Measurements from ENCODE around the gene DOK6. TPM values are rescaled to one million over a fixed set of nuclear protein-coding genes. Genes with fewer than 3 reads are reported as not detected.

DOK6 gene
- total and polyA plus RNA-seq, 10 of the 15 experiments (the other 5 are each of a cell fraction or from before 2014, with no cell fraction given) = 0.01 to 0.09 (median 0.04) TPM; not detected in 4

DNA sequence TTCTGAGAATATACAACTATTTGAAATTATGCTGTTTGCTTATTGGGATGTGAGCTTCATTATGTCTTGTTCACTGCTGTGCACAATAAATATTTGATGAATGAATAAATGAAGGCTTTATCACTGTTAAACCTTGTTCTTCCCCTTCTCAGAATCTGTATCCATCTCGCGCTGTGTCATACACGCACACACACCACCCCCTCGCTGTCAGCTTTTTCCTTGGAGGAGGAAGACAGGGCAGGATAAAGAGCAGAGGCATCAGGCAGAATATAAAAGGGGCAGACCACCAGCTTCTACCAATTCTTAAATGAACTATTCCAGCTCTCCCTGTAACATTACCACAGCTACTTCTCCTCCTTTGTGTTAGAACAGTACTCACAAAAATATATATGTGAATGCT, 472.0 kb downstream of the DOK6 start:
- Histone ChIP-seq H3K4me1 (ENCODE audit: control insufficient read depth, insufficient read depth, low read length) (no peaks in the 10 kb centered on the region), H3K9ac (ENCODE audit: control insufficient read depth, insufficient read depth, low read length) (no peak overlapping the region), H3K79me2 (ENCODE audit: control insufficient read depth, insufficient read depth, low read length) (no peaks in the 10 kb centered on the region), H4K20me1 (ENCODE audit: control insufficient read depth, insufficient read depth) (no peaks in the 10 kb centered on the region), H3K27ac (ENCODE audit: control insufficient read depth, insufficient read depth) (no peak overlapping the region), H3K27me3 (replicated peaks in 1 of 2; ENCODE audit: control insufficient read depth in 2 of 2, insufficient read depth in 2 of 2, low read length in 1 of 2) (no peaks in the 10 kb centered on the region), H2AFZ (ENCODE audit: control insufficient read depth, low read depth, low read length) (no peak overlapping the region), H3K4me3 (no peak overlapping the region), H3K4me2 (ENCODE audit: control insufficient read depth, insufficient read depth) (no peak overlapping the region), H3K9me3 (replicated peaks; ENCODE audit: control insufficient read depth, insufficient read depth, low read length) (no peaks in the 10 kb centered on the region), H3K36me3 (ENCODE audit: control insufficient read depth in 2 of 2, insufficient read depth in 2 of 2, low read length in 1 of 2) (peaks cover 1 to 5% of the 10 kb centered on the region in 2 experiments)
- 97% methylated on average over 4 of the region's 4 CpGs for WGBS (ENCODE audit: insufficient coverage, insufficient replicate concordance, low lambda C conversion rate, missing lambda C conversion rate)
- no TSS peak for BruUV-seq (replicated peaks)
- no peak for TF ChIP-seq POLR2AphosphoS2 (IDR thresholded peaks at IDR 0.05; ENCODE audit: low read depth, low read length)
- in situ Hi-C loops (cut with MboI) (no loop called here), intact Hi-C loops (cut with micrococcal nuclease; ENCODE audit: unreplicated experiment) (no loop called here)
- FAIRE-seq (no peak), ATAC-seq (no peak), DNase-seq (ENCODE audit: low read depth, low spot score) (no peak)
- ChIA-PET CTCF (interaction anchor here (0.7 to 1.5 kb wide), 2 partner anchors 10 to 26 kb away, joined by 3 to 4 read pairs; no protein-coding TSS in a partner anchor), POLR2A (interaction anchor here (0.7 kb wide), 1 partner anchor 10 kb away, joined by 3 read pairs; no protein-coding TSS in a partner anchor), SMC1A (ENCODE audit: uncharacterized antibody, unreplicated experiment) (interaction anchor here (0.9 to 1.8 kb wide), 4 partner anchors 10 to 162 kb away, joined by 3 to 9 read pairs (median 3); no protein-coding TSS in a partner anchor), RAD21 (ENCODE audit: unreplicated experiment) (interaction anchor here (0.6 to 1.3 kb wide), 2 partner anchors 11 to 49 kb away, joined by 3 read pairs; no protein-coding TSS in a partner anchor)

DNA sequence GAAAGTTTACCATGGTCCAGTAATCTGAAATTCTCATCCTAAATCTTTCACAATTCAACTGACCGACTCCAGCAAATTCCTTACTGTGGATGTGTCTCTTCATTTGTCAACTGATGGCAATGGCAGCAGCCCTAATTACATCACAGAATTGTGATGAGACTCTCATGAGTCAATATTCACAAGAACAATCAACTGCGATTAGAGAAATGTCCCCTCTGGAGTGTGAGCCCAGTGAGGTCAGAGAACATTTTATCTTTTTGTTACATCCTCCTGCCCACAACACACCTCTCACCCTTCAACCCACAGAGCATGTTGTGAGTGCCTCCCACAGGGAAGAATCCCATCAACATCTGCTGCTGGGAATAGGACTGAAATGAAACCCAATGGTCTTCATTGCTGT, 473.4 kb downstream of the DOK6 start:
- H3K4me3 ChIP-seq = no peak overlapping the region
- no peaks in the 10 kb centered on the region for H3K9me3 ChIP-seq (replicated peaks; ENCODE audit: control insufficient read depth, insufficient read depth, low read length)
- H3K4me1 ChIP-seq (ENCODE audit: control insufficient read depth, insufficient read depth, low read length) = no peaks in the 10 kb centered on the region
- ChIA-PET SMC1A (ENCODE audit: uncharacterized antibody, unreplicated experiment) (no interaction called here), POLR2A (no interaction called here), RAD21 (ENCODE audit: unreplicated experiment) (no interaction called here), CTCF (no interaction called here)
- in situ Hi-C loops (cut with MboI) = no loop called here
- intact Hi-C loops (cut with micrococcal nuclease; ENCODE audit: unreplicated experiment) = no loop called here
- BruUV-seq (replicated peaks) = no TSS peak
- H3K36me3 ChIP-seq (ENCODE audit: control insufficient read depth in 2 of 2, insufficient read depth in 2 of 2, low read length in 1 of 2) = peaks cover 1 to 5% of the 10 kb centered on the region in 2 experiments
- DNase-seq (ENCODE audit: low read depth, low spot score) (no peak), ATAC-seq (no peak), FAIRE-seq (no peak)
- H3K9ac ChIP-seq (ENCODE audit: control insufficient read depth, insufficient read depth, low read length) = no peak overlapping the region
- WGBS (ENCODE audit: insufficient coverage, insufficient replicate concordance, low lambda C conversion rate, missing lambda C conversion rate) = 91% methylated on average over 2 of the region's 2 CpGs
- no peak overlapping the region for H3K4me2 ChIP-seq (ENCODE audit: control insufficient read depth, insufficient read depth)
- no peaks in the 10 kb centered on the region for H3K79me2 ChIP-seq (ENCODE audit: control insufficient read depth, insufficient read depth, low read length)
- H4K20me1 ChIP-seq (ENCODE audit: control insufficient read depth, insufficient read depth) = no peaks in the 10 kb centered on the region
- no peak overlapping the region for H2AFZ ChIP-seq (ENCODE audit: control insufficient read depth, low read depth, low read length)
- H3K27ac ChIP-seq (ENCODE audit: control insufficient read depth, insufficient read depth) = no peak overlapping the region
- no peaks in the 10 kb centered on the region for H3K27me3 ChIP-seq (replicated peaks in 1 of 2; ENCODE audit: control insufficient read depth in 2 of 2, insufficient read depth in 2 of 2, low read length in 1 of 2)
- TF ChIP-seq TARDBP (IDR thresholded peaks at IDR 0.05; ENCODE audit: borderline replicate concordance) (no peak), YBX1 (IDR thresholded peaks at IDR 0.05) (no peak), EP300 (IDR thresholded peaks at IDR 0.05; ENCODE audit: borderline replicate concordance in 1 of 2, control insufficient read depth in 1 of 2, low read depth in 2 of 2, low read length in 2 of 2) (no peak), BACH1 (IDR thresholded peaks at IDR 0.05; ENCODE audit: borderline replicate concordance) (no peak), CHD2 (IDR thresholded peaks at IDR 0.05; ENCODE audit: borderline replicate concordance, low read depth, low read length) (no peak), CHD1 (IDR thresholded peaks at IDR 0.05; ENCODE audit: low read depth, low read length) (no peak), ZNF274 (IDR thresholded peaks at IDR 0.05; ENCODE audit: insufficient read depth, insufficient read length) (no peak), MTA2 (IDR thresholded peaks at IDR 0.05; ENCODE audit: low read depth) (no peak), POLR2AphosphoS2 (IDR thresholded peaks at IDR 0.05; ENCODE audit: low read depth, low read length) (no peak), SPI1 (IDR thresholded peaks at IDR 0.05; ENCODE audit: borderline replicate concordance, insufficient read depth, low read depth, low read length) (no peak)
- TF ChIP-seq, protein P1, sequence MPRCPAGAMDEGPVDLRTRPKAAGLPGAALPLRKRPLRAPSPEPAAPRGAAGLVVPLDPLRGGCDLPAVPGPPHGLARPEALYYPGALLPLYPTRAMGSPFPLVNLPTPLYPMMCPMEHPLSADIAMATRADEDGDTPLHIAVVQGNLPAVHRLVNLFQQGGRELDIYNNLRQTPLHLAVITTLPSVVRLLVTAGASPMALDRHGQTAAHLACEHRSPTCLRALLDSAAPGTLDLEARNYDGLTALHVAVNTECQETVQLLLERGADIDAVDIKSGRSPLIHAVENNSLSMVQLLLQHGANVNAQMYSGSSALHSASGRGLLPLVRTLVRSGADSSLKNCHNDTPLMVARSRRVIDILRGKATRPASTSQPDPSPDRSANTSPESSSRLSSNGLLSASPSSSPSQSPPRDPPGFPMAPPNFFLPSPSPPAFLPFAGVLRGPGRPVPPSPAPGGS (IDR thresholded peaks at IDR 0.05; ENCODE audit: borderline replicate concordance, insufficient read depth, low read depth, low read length, poor library complexity, severe bottlenecking) = no peak
- TF ChIP-seq, protein P2, sequence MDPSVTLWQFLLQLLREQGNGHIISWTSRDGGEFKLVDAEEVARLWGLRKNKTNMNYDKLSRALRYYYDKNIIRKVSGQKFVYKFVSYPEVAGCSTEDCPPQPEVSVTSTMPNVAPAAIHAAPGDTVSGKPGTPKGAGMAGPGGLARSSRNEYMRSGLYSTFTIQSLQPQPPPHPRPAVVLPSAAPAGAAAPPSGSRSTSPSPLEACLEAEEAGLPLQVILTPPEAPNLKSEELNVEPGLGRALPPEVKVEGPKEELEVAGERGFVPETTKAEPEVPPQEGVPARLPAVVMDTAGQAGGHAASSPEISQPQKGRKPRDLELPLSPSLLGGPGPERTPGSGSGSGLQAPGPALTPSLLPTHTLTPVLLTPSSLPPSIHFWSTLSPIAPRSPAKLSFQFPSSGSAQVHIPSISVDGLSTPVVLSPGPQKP (IDR thresholded peaks at IDR 0.05; ENCODE audit: low read depth, low read length) = no peak
- TF ChIP-seq, protein P3, sequence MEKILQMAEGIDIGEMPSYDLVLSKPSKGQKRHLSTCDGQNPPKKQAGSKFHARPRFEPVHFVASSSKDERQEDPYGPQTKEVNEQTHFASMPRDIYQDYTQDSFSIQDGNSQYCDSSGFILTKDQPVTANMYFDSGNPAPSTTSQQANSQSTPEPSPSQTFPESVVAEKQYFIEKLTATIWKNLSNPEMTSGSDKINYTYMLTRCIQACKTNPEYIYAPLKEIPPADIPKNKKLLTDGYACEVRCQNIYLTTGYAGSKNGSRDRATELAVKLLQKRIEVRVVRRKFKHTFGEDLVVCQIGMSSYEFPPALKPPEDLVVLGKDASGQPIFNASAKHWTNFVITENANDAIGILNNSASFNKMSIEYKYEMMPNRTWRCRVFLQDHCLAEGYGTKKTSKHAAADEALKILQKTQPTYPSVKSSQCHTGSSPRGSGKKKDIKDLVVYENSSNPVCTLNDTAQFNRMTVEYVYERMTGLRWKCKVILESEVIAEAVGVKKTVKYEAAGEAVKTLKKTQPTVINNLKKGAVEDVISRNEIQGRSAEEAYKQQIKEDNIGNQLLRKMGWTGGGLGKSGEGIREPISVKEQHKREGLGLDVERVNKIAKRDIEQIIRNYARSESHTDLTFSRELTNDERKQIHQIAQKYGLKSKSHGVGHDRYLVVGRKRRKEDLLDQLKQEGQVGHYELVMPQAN (conservative IDR thresholded peaks at IDR 0.05) = no peak
